ENCODE measurements around the gene TSHB.

- TF ChIP-seq CTCF (IDR thresholded peaks at IDR 0.05), result no peak
- no peak for TF ChIP-seq POLR2AphosphoS5 (IDR thresholded peaks at IDR 0.05; ENCODE audit: low read depth, low read length)
Measured at GRCh38 chr1:115059316-115059715, 29.7 kb downstream of the TSHB start.
